AG09309 (cell line): ENCODE results near the gene FOSL2.

Experiments
- DNase-seq: peaks from one replicate; pipeline ENCODE4 v3.0.0-alpha.2; 2010; ENCODE audit warnings: low read depth
- H3K4me3 ChIP-seq: 2 replicates; pipeline ENCODE4 v1.5.1; 2011; ENCODE audit warnings: mild to moderate bottlenecking, low read depth, low read length, moderate library complexity; ENCODE audit not compliant: control insufficient read depth
- CTCF ChIP-seq: IDR thresholded peaks from 2 replicates; pipeline ENCODE4 v1.5.1; 2011; ENCODE audit warnings: mild to moderate bottlenecking, low read depth, low read length, inconsistent platforms; ENCODE audit not compliant: insufficient read depth, control insufficient read depth; ENCODE audit errors: missing control alignments

The FOSL2 gene

GRCh38 chr2:28414583-28414982 lies 21.9 kb downstream of the FOSL2 start:
- TF ChIP-seq CTCF, result no peak
- DNase-seq, result no peak
- H3K4me3 ChIP-seq, result no peak overlapping the region

GRCh38 chr2:28415010-28415409 lies 22.4 kb downstream of the FOSL2 start:
- TF ChIP-seq CTCF, result no peak
- no peak for DNase-seq

GRCh38 chr2:28415715-28416114 lies 23.1 kb downstream of the FOSL2 start:
- no peak for DNase-seq
- TF ChIP-seq CTCF, result no peak

More at GRCh38 chr2:28415010-28415409, 22.4 kb downstream of the FOSL2 start:
- no peak overlapping the region for H3K4me3 ChIP-seq

GRCh38 chr2:28419003-28419402 lies 26.3 kb downstream of the FOSL2 start:
- no peak for DNase-seq
- no peak for TF ChIP-seq CTCF
- no peak overlapping the region for H3K4me3 ChIP-seq

More at GRCh38 chr2:28415715-28416114, 23.1 kb downstream of the FOSL2 start:
- H3K4me3 ChIP-seq, result no peak overlapping the region

- TF ChIP-seq CTCF, result no peak
Observed at GRCh38 chr2:28419443-28420270, 27.0 kb downstream of the FOSL2 start.

GRCh38 chr2:28420722-28421121 lies 28.1 kb downstream of the FOSL2 start:
- TF ChIP-seq CTCF, result no peak

More at GRCh38 chr2:28419443-28420270, 27.0 kb downstream of the FOSL2 start:
- DNase-seq, result no peak
- no peak overlapping the region for H3K4me3 ChIP-seq

More at GRCh38 chr2:28420722-28421121, 28.1 kb downstream of the FOSL2 start:
- no peak for DNase-seq
- no peak overlapping the region for H3K4me3 ChIP-seq
